ENCODE measurements around the gene LLGL2. TPM values are rescaled to one million over a fixed set of nuclear protein-coding genes. Genes with fewer than 3 reads are reported as not detected.

LLGL2 gene
- total and polyA plus RNA-seq, 2 donors (not counting 1 experiment from before 2014, with no cell fraction given): 40.6 to 52.0 TPM

DNA sequence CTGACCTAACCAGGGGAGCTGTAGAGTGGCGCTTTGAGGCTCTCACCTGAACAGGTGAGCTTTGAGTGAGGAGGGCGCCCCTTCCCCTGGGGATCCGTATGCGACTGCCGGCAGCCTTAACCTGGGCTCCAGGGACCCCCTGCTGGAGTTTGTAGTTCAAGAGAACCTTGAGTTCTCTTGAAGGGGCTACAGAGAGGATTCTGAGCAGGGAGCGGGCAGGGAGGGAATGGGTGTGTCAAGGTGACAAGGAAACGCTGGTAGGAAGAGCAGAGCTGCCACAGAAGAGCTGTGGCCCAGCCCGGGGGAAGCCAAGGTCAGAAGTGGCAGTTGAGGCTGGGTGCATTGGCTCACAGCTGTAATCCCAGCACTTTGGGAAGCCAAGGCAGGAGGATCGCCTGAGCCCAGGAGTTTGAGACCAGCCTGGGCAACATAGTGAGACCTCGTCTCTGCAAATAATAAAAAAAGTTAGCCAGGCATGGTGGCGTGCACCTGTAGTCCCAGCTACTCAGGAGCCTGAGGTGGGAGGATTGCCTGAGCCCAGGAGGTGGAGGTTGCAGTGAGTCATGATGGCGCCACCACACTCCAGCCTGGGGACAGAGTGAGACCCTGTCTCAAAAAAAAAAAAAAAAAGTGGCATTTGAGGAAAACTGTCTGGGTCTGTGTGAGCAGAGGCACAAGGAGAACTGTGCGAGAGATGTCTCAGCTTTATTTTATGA is 1.2 kb downstream of the LLGL2 start:
- H3K79me2 ChIP-seq (ENCODE audit: control insufficient read depth, insufficient read depth, low read length): peaks cover 17% of the 10 kb centered on the region
- WGBS (ENCODE audit: insufficient coverage): 76% methylated on average over 12 of the region's 13 CpGs
- peak overlapping the region; percentile 98 for H3K4me2 ChIP-seq (replicated peaks; ENCODE audit: low read depth, low read length, poor library complexity, severe bottlenecking)
- H3K36me3 ChIP-seq (replicated peaks in 1 of 2; ENCODE audit: control extremely low read depth in 1 of 2, control insufficient read depth in 1 of 2, extremely low read depth in 1 of 2, insufficient read depth in 2 of 2, low read length in 1 of 2): no peaks in the 10 kb centered on the region
- Mint-ChIP-seq H3K27ac (no peak overlapping the region), H3K27me3 (no peaks in the 10 kb centered on the region), H3K4me3 (peak overlapping the region; percentile 83), H3K4me1 (peaks cover 14% of the 10 kb centered on the region), H3K9me3 (ENCODE audit: insufficient read depth) (no peaks in the 10 kb centered on the region)
- peak overlapping the region in 4 of 5 experiments; percentile 43 to 80 (median 68) for H3K4me3 ChIP-seq (ENCODE audit: control extremely low read depth in 1 of 5, extremely low read depth in 1 of 5, insufficient read depth in 1 of 5, low read depth in 2 of 5, low read length in 4 of 5)
- intact Hi-C loops (cut with micrococcal nuclease): no loop called here
- peaks cover 7% of the 10 kb centered on the region for H4K20me1 ChIP-seq (ENCODE audit: control insufficient read depth, insufficient read depth, low read length, poor library complexity, severe bottlenecking)
- no peak for DNase-seq
- peaks cover 15 to 18% of the 10 kb centered on the region in 2 donors for H3K4me1 ChIP-seq (ENCODE audit: control insufficient read depth in 2 of 2, insufficient read depth in 2 of 2, low read length in 2 of 2)
- H3K9ac ChIP-seq (ENCODE audit: low read length): peak overlapping the region; percentile 80
- POLR2A ChIA-PET: interaction anchor here (1.2 kb wide), 1 partner anchor 238 kb away, joined by 7 read pairs; the partner anchor contains the start of gene GALK1
- peaks cover 0 to 7% (median 0%) of the 10 kb centered on the region in 4 experiments for H3K27me3 ChIP-seq (replicated peaks in 1 of 4; ENCODE audit: control extremely low read depth in 1 of 4, control insufficient read depth in 3 of 4, insufficient read depth in 4 of 4, low read length in 3 of 4)
- ATAC-seq (ENCODE audit: low read depth): no peak
- no peak overlapping the region for H3K27ac ChIP-seq (ENCODE audit: low read length in 2 of 2)
- H3K9me3 ChIP-seq (ENCODE audit: control extremely low read depth in 1 of 3, control insufficient read depth in 2 of 3, insufficient read depth in 1 of 3, low read length in 2 of 3): no peaks in the 10 kb centered on the region
- peak overlapping the region; percentile 95 for H2AFZ ChIP-seq (ENCODE audit: insufficient read depth, low read depth, low read length, poor library complexity, severe bottlenecking)
- TF ChIP-seq EZH2 (IDR thresholded peaks at IDR 0.05; ENCODE audit: borderline replicate concordance, insufficient read depth, low read depth, low read length, poor library complexity, severe bottlenecking): no peak
- TF ChIP-seq, protein P1, sequence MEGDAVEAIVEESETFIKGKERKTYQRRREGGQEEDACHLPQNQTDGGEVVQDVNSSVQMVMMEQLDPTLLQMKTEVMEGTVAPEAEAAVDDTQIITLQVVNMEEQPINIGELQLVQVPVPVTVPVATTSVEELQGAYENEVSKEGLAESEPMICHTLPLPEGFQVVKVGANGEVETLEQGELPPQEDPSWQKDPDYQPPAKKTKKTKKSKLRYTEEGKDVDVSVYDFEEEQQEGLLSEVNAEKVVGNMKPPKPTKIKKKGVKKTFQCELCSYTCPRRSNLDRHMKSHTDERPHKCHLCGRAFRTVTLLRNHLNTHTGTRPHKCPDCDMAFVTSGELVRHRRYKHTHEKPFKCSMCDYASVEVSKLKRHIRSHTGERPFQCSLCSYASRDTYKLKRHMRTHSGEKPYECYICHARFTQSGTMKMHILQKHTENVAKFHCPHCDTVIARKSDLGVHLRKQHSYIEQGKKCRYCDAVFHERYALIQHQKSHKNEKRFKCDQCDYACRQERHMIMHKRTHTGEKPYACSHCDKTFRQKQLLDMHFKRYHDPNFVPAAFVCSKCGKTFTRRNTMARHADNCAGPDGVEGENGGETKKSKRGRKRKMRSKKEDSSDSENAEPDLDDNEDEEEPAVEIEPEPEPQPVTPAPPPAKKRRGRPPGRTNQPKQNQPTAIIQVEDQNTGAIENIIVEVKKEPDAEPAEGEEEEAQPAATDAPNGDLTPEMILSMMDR (IDR thresholded peaks at IDR 0.05): no peak
- CTCF ChIA-PET: interaction anchor here (0.7 to 1.7 kb wide), 5 partner anchors 8 to 302 kb away, joined by 4 to 11 read pairs (median 5); partner anchors contain the start of gene TSEN54
